DND-41 (cell line): ENCODE results near the gene EFEMP2.

Experiments used
- EZH2 ChIP-seq: IDR thresholded peaks from 3 replicates; pipeline ENCODE4 v1.6.1; 2012; ENCODE audit warnings: borderline replicate concordance, low read depth, mild to moderate bottlenecking, moderate library complexity, low read length, inconsistent platforms; ENCODE audit not compliant: severe bottlenecking
- TF ChIP-seq, protein P1 (sequence below): IDR thresholded peaks from 2 replicates; pipeline ENCODE4 v1.5.1; 2012; ENCODE audit warnings: borderline replicate concordance, low read length, moderate library complexity, mild to moderate bottlenecking; ENCODE audit not compliant: poor library complexity, severe bottlenecking; ENCODE audit errors: extremely low read depth

DNA sequence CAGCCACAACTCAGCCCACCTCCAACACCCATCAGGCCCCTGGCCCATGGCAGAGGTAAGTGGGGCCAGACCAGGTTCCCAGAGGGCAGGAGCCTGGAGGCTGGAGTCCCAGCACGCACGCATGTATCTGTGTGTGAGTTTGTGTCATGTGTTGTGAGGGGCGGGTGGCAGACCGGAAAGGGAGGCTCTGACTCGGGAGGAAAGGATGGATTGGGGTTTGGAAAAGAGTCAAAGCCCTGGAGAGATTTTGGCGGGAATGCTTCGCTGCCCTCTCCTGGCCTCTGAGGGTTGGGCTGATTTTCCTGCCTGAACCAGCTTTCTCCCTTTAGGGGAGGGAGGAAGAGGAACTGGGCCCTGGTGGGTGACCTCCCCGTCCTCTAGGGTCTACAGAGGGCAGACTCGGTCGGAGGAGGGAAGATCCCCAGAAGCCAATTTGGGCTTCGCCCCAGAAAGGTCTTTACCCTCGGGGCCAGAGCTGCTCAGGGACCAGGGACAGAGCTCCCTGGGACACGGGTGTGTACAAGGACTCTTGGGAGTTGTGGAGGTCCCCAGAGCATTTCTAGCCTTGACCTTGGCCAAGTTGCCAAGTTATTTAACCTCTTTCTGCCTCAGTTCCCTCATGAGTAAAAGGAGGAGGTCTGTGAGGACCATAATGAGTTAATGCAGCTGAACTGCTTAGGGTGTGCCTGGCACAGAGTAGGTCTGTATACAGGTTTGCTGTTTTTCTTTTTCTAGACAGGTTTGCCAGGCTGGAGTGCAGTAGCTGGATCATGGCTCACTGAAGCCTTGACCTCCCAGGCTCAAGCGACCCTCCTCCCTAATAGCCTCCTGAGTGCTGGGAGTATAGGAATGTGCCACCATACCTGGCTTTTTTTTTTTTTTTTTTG is 39.3 kb upstream of the EFEMP2 start:
- TF ChIP-seq, protein P1, sequence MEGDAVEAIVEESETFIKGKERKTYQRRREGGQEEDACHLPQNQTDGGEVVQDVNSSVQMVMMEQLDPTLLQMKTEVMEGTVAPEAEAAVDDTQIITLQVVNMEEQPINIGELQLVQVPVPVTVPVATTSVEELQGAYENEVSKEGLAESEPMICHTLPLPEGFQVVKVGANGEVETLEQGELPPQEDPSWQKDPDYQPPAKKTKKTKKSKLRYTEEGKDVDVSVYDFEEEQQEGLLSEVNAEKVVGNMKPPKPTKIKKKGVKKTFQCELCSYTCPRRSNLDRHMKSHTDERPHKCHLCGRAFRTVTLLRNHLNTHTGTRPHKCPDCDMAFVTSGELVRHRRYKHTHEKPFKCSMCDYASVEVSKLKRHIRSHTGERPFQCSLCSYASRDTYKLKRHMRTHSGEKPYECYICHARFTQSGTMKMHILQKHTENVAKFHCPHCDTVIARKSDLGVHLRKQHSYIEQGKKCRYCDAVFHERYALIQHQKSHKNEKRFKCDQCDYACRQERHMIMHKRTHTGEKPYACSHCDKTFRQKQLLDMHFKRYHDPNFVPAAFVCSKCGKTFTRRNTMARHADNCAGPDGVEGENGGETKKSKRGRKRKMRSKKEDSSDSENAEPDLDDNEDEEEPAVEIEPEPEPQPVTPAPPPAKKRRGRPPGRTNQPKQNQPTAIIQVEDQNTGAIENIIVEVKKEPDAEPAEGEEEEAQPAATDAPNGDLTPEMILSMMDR = peak; percentile 46
- no peak for TF ChIP-seq EZH2
